Left lung (tissue), 10 donors: ENCODE results near the gene GLI3. TPM values are rescaled to one million over a fixed set of nuclear protein-coding genes. Genes with fewer than 3 reads are reported as not detected.
A peak's percentile ranks its signal among the peaks of the same experiment; 100 is the strongest.

Experiments
- ATAC-seq: fragments of 200-7000 bp; cut with Tn5 transposase; one replicate; pipeline ENCODE4 v1.9.1; 2020; ENCODE audit warnings: moderate library complexity
- DNase-seq, 4 donors: peaks; one replicate each; pipeline ENCODE4 v3.0.0-alpha.2; 2013 to 2020
- H3K27ac ChIP-seq, 2 donors: fragments of 200-600 bp; sonication (generic) in 1 of 2; one replicate each; pipeline versions ENCODE4 v1.5.0 to v1.8.0; 2020 to 2021
- H3K27me3 ChIP-seq, 2 donors: fragments of 200-600 bp; sonication (generic) in 1 of 2; one replicate each; pipeline versions ENCODE4 v1.5.0 to v1.8.0; 2020 to 2021
- H3K36me3 ChIP-seq, 2 donors: fragments of 200-600 bp; sonication (generic) in 1 of 2; one replicate each; pipeline versions ENCODE4 v1.5.0 to v1.8.0; 2020 to 2021
- H3K4me1 ChIP-seq, 2 donors: fragments of 200-600 bp; one replicate each; pipeline ENCODE4 v1.8.0; 2021
- H3K4me3 ChIP-seq, 2 donors: fragments of 200-600 bp; sonication (generic) in 1 of 2; one replicate each; pipeline versions ENCODE4 v1.5.0 to v1.8.0; 2020 to 2021; ENCODE audit warnings: mild to moderate bottlenecking in 1 of 2
- H3K9me3 ChIP-seq, 2 donors: fragments of 200-600 bp; sonication (generic) in 1 of 2; one replicate each; pipeline versions ENCODE4 v1.5.0 to v1.8.0; 2020 to 2021
- CTCF ChIP-seq, 2 donors: fragments of 200-600 bp; sonication (generic) in 1 of 2; IDR thresholded peaks; one replicate each; pipeline versions ENCODE4 v1.5.0 to v1.8.0; 2021; ENCODE audit warnings: antibody characterized with exemption in 2 of 2
- intact Hi-C, 2 donors: fragments of 100-400 bp; cut with DNase I; formaldehyde crosslinking; loops; one replicate each; pipeline versions ENCODE4 v1.11.2 to v1.14.2; 2022
- polyA plus RNA-seq, 6 donors: library from polyadenylated mRNA; unstranded; fragments of 120-200 nt; gene quantifications; one replicate each; pipeline ENCODE4 v1.2.1, GENCODE V29; 2013; ENCODE audit not compliant: insufficient read length in 6 of 6
- total RNA-seq, 2 donors: library from RNA; stranded (reverse); fragmentation: NEBNext Ultra II Directional; extraction: Animal tissue kit (Norgen Biotek cat#: 25700); gene quantifications; one replicate each; pipeline ENCODE4 v1.2.1, GENCODE V29; 2021
- donor health status: DM: no; HTN: yes; CAD: no.
- donor health status: DM: no; HTN: no; CAD: no.

Gene GLI3
- total and polyA plus RNA-seq, 8 donors, result 20.3 to 38.0 (median 31.3) TPM

- no peaks in the 10 kb centered on the region for H3K9me3 ChIP-seq
- ATAC-seq (no peak), DNase-seq (no peak)
- TF ChIP-seq CTCF (IDR thresholded peaks at IDR 0.05), result no peak
- intact Hi-C loops, result no loop called here
- no peaks in the 10 kb centered on the region for H3K36me3 ChIP-seq
- H3K4me3 ChIP-seq, result no peak overlapping the region
- H3K27ac ChIP-seq, result no peak overlapping the region
- H3K4me1 ChIP-seq, result peaks cover 0 to 8% of the 10 kb centered on the region in 2 donors
- H3K27me3 ChIP-seq, result no peaks in the 10 kb centered on the region
These were observed 137.9 kb downstream of the GLI3 start for GRCh38 chr7:42099066-42099465.

- peak in 1 of 4 donors; percentile 33 for DNase-seq
- no peak overlapping the region for H3K27ac ChIP-seq
These were observed 139.3 kb downstream of the GLI3 start for GRCh38 chr7:42097752-42098151.

GRCh38 chr7:42096681-42097561, 140.1 kb downstream of the GLI3 start:
- intact Hi-C loops, result no loop called here
- Histone ChIP-seq H3K4me1 (peaks cover 5 to 12% of the 10 kb centered on the region in 2 donors), H3K27me3 (no peaks in the 10 kb centered on the region), H3K27ac (no peak overlapping the region), H3K4me3 (no peak overlapping the region), H3K36me3 (no peaks in the 10 kb centered on the region), H3K9me3 (no peaks in the 10 kb centered on the region)
- ATAC-seq, result peak; percentile 13
- DNase-seq, result peak in 3 of 4 donors; percentile 67 to 92 (median 87)
- TF ChIP-seq CTCF (IDR thresholded peaks at IDR 0.05), result no peak

More at GRCh38 chr7:42097752-42098151, 139.3 kb downstream of the GLI3 start:
- no peak for TF ChIP-seq CTCF (IDR thresholded peaks at IDR 0.05)
- no peaks in the 10 kb centered on the region for H3K36me3 ChIP-seq
- intact Hi-C loops, result no loop called here
- ATAC-seq, result peak; percentile 44
- no peak overlapping the region for H3K4me3 ChIP-seq
- peaks cover 0 to 8% of the 10 kb centered on the region in 2 donors for H3K4me1 ChIP-seq
- H3K9me3 ChIP-seq, result no peaks in the 10 kb centered on the region
- H3K27me3 ChIP-seq, result no peaks in the 10 kb centered on the region

- no peaks in the 10 kb centered on the region for H3K27me3 ChIP-seq
- no peak for TF ChIP-seq CTCF (IDR thresholded peaks at IDR 0.05)
- H3K4me1 ChIP-seq, result peaks cover 8 to 19% of the 10 kb centered on the region in 2 donors
- no peak overlapping the region for H3K4me3 ChIP-seq
- ATAC-seq (no peak), DNase-seq (no peak)
- no peaks in the 10 kb centered on the region for H3K36me3 ChIP-seq
- no peaks in the 10 kb centered on the region for H3K9me3 ChIP-seq
- no peak overlapping the region for H3K27ac ChIP-seq
- intact Hi-C loops, result no loop called here
These were observed 140.7 kb downstream of the GLI3 start for GRCh38 chr7:42096268-42096667.

- intact Hi-C loops, result no loop called here
- Histone ChIP-seq H3K27me3 (no peaks in the 10 kb centered on the region), H3K36me3 (no peaks in the 10 kb centered on the region), H3K4me1 (peaks cover 12 to 24% of the 10 kb centered on the region in 2 donors), H3K4me3 (no peak overlapping the region), H3K9me3 (no peaks in the 10 kb centered on the region), H3K27ac (no peak overlapping the region)
- no peak for TF ChIP-seq CTCF (IDR thresholded peaks at IDR 0.05)
- ATAC-seq (no peak), DNase-seq (no peak)
These were observed 141.2 kb downstream of the GLI3 start for GRCh38 chr7:42095791-42096190.
